Activated T-helper 2 cell treated with anti-CD3 and anti-CD28 coated beads, Interferon-gamma antibody, Interleukin-2, Interleukin-4, amounts not matched to agents 10 μg/mL and 5 μg/mL and 100 μg/mL, durations not matched to agents 14 hours and 24 hours and 36 hours (primary cell): ENCODE measurements around the gene TTC28. TPM values are rescaled to one million over a fixed set of nuclear protein-coding genes. Genes with fewer than 3 reads are reported as not detected.

ENCODE experiments used
- DNase-seq: peaks from one replicate; pipeline ENCODE4 v3.0.0; 2021; ENCODE audit warnings: low spot score
- H3K27ac Mint-ChIP-seq: one replicate; pipeline ENCODE4 v1.8.0; 2021; ENCODE audit warnings: mixed read lengths
- H3K27me3 Mint-ChIP-seq: one replicate; pipeline ENCODE4 v1.8.0; 2021; ENCODE audit warnings: low read depth, mixed read lengths
- H3K36me3 Mint-ChIP-seq: one replicate; pipeline ENCODE4 v1.8.0; 2021; ENCODE audit warnings: low read depth, mixed read lengths
- H3K4me1 Mint-ChIP-seq: one replicate; pipeline ENCODE4 v1.8.0; 2021; ENCODE audit warnings: low read depth, mixed read lengths
- H3K4me3 Mint-ChIP-seq: one replicate; pipeline ENCODE4 v1.8.0; 2021; ENCODE audit warnings: low read depth, mild to moderate bottlenecking, moderate library complexity, mixed read lengths
- H3K9me3 Mint-ChIP-seq: one replicate; pipeline ENCODE4 v1.8.0; 2021; ENCODE audit warnings: mixed read lengths
- intact Hi-C: fragments of 100-400 bp; cut with micrococcal nuclease; formaldehyde crosslinking; loops from one replicate; pipeline ENCODE4 v1.15.1; 2023
- total RNA-seq: library from RNA; stranded (reverse); gene quantifications from 2 replicates; pipeline ENCODE4 v1.2.3, GENCODE V29; 2022

Gene TTC28
- total RNA-seq, 1 donor from 2014 or later, result 0.82 TPM

DNA sequence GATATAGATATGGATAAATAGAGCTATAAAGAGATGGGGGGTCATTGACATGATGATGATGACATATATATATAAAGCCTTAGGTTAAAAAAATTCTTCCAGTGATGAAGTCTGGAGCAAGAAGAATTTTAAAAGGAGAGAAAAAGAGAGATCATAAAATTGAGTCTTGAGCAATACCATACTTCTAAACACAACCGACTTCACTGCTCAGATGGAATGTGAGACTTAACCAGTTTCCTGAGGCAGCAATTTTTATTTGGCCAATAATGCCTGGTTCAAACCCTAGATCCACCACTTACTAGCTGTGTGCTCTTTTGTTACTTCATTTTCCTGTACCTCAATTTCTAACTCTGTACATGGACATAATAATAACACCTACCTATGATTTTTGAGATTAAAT, 229.5 kb downstream of the TTC28 start:
- H3K27me3 Mint-ChIP-seq, result peaks cover 35% of the 10 kb centered on the region
- intact Hi-C loops, result no loop called here
- no peak overlapping the region for H3K27ac Mint-ChIP-seq
- H3K9me3 Mint-ChIP-seq, result no peaks in the 10 kb centered on the region
- H3K36me3 Mint-ChIP-seq, result no peaks in the 10 kb centered on the region
- no peak for DNase-seq
- H3K4me1 Mint-ChIP-seq, result no peaks in the 10 kb centered on the region
- no peak overlapping the region for H3K4me3 Mint-ChIP-seq

DNA sequence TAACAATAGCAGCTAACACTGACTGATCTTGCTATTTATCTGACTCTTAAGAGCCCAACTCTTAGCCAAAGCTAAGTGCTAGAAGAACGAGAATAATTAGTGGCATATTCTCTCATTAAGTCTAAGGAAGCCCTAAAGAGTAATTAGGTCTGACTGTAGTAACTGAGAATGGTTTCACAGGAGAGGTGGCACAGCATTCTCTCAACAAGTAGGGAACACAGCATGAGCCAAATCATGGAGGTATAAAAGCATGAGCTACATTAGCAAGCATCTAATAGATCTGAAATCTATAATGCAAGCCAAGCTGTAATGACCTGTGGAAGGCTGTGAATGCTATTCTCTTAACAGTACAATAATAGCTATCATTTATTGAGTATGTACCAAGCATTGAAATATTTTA, 230.6 kb downstream of the TTC28 start:
- intact Hi-C loops, result loop anchor here (10.0 kb wide), 1 partner anchor 394 kb away; no protein-coding TSS in a partner anchor
- Mint-ChIP-seq H3K27me3 (peaks cover 39% of the 10 kb centered on the region), H3K4me1 (no peaks in the 10 kb centered on the region), H3K27ac (no peak overlapping the region), H3K36me3 (no peaks in the 10 kb centered on the region), H3K4me3 (no peak overlapping the region), H3K9me3 (no peaks in the 10 kb centered on the region)
- DNase-seq, result no peak

DNA sequence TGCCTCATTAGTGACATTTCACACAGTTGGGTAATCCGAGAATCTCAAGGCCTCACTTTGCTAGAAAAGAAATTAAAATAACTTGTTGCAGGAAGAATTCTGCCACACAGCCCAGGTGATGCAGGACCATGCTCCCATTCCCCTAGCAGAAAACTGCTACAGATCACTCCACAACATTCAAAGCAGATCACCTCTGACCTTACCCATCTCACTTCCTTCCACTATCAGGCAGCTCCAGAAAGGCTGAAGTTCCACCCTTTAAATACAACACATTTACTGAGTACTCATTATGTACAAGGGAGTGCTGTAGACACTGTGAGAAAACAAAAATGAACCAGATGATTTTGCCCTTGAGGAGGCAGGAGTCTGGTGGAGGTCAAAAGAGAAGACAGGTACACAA, 231.0 kb downstream of the TTC28 start:
- H3K27me3 Mint-ChIP-seq, result peaks cover 36% of the 10 kb centered on the region
- no peaks in the 10 kb centered on the region for H3K36me3 Mint-ChIP-seq
- intact Hi-C loops, result loop anchor here (10.0 kb wide), 1 partner anchor 394 kb away; no protein-coding TSS in a partner anchor
- no peak for DNase-seq
- no peak overlapping the region for H3K4me3 Mint-ChIP-seq
- H3K4me1 Mint-ChIP-seq, result peaks cover under 1% of the 10 kb centered on the region
- H3K9me3 Mint-ChIP-seq, result no peaks in the 10 kb centered on the region
- H3K27ac Mint-ChIP-seq, result no peak overlapping the region

DNA sequence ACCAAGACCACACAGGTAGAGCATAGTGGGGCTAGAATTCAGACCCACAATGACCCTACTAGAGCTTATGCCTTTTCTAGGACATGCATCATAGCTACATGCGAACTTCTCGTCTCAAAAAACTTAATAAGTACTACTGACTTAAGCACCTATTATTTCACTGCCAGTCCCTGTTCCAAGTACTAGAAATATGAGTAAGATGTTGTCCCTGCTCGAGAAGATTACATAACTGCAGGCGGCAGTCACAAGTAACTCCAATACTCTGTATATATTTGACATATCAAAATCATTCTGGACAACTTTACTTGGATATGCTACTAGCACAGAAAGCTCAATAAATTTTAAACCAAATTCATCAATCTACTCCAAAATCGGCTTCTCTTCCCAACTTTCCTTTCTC, 235.0 kb downstream of the TTC28 start:
- peaks cover 16% of the 10 kb centered on the region for H3K4me1 Mint-ChIP-seq
- no peak overlapping the region for H3K27ac Mint-ChIP-seq
- intact Hi-C loops, result loop anchor here (5.0 to 10.0 kb wide), 2 partner anchors 72 to 390 kb away; no protein-coding TSS in a partner anchor
- H3K4me3 Mint-ChIP-seq, result no peak overlapping the region
- no peaks in the 10 kb centered on the region for H3K9me3 Mint-ChIP-seq
- no peak for DNase-seq
- no peaks in the 10 kb centered on the region for H3K36me3 Mint-ChIP-seq
- H3K27me3 Mint-ChIP-seq, result peaks cover 28% of the 10 kb centered on the region

DNA sequence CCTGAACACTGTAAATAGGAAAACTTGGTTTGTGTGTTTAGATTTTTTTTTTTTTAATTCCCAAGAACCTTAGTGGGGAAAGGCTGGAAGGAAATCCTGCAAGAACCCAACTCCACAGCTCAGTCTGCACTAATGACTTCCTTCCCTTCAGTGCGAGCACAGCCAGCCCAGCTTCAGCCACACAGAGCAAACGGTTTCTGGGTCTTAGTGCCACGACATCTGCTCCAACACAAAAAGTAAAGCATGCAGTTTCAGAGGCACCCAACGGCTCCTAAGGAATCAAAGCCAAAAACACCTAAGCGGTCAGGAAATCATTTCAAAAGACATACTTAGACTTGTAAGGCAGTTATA, 236.1 kb downstream of the TTC28 start:
- DNase-seq, result no peak

DNA sequence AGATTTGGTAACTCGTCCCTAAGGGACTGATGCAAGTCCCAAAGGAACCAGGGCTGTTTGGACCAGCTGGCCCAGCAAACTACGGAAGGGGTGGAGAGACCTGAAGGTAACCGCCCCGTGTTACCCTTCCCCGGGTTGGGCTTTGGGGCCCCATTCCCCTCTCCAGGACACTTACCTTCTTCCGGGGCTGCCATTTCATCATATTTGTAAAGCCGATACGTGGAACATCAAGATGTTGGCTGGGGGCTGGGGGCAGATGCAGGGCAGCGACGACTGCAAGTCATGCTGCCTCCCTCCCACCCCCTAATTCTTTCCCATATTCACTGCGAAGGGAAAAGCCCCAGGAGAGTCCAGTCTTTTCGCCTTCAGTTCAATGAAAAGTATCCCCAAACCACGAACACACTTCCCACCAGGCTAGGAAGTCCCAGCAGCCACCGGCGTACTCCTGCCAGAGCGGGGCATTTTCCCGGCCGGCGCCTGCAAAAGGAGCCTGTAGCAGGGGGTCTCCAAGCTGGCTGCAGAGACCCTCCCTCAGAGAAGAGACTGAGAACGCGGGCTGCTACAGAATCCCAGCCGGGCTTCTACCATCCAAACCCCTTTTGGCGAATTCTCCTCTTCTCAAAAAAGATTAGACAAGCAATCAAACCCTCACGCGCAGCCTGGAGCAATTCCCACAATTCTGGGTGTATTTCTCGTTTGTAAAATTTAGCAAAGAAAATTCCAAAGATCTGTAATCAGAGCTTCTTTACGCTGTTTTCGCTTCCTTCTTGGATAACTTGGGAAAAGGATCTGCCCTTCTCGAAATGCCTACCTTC, 236.7 kb downstream of the TTC28 start:
- intact Hi-C loops, result loop anchor here (2.0 to 10.0 kb wide), 5 partner anchors 46 to 422 kb away; no protein-coding TSS in a partner anchor
- H3K4me1 Mint-ChIP-seq, result peaks cover 16% of the 10 kb centered on the region
- no peak for DNase-seq
- no peaks in the 10 kb centered on the region for H3K36me3 Mint-ChIP-seq
- H3K27ac Mint-ChIP-seq, result no peak overlapping the region
- peak overlapping the region; percentile 78 for H3K4me3 Mint-ChIP-seq
- no peaks in the 10 kb centered on the region for H3K9me3 Mint-ChIP-seq
- H3K27me3 Mint-ChIP-seq, result peaks cover 22% of the 10 kb centered on the region

More for the DNA sequence above, 236.1 kb downstream of the TTC28 start:
- Mint-ChIP-seq H3K4me1 (peaks cover 16% of the 10 kb centered on the region), H3K27ac (no peak overlapping the region), H3K27me3 (peaks cover 22% of the 10 kb centered on the region), H3K36me3 (no peaks in the 10 kb centered on the region), H3K4me3 (peak overlapping the region; percentile 78), H3K9me3 (no peaks in the 10 kb centered on the region)
- intact Hi-C loops, result loop anchor here (2.0 to 10.0 kb wide), 5 partner anchors 47 to 423 kb away; no protein-coding TSS in a partner anchor

DNA sequence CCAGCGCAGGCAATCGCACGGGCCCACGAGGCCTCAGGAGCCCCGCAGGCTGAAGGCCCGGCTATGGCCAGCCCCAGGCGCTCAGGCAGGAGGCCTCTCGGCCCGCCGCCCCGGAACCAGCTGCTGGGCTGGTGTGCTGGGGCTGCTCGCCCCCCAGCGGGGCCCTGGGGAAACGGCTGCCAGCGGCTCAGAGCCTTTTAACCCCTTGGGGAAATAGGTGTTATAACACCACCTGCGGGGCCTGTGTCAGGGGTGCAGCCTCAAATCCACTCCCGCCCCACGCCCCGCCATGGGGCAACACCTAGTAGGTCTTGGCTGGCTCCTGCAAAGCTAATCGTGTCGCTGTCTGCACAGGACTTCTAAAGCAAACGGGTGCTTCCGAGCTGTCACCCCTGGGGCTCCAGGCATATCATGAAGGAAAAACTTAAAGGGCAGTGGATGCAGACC, 237.4 kb downstream of the TTC28 start:
- Mint-ChIP-seq H3K27me3 (peaks cover 22% of the 10 kb centered on the region), H3K4me3 (peak overlapping the region; percentile 78), H3K36me3 (no peaks in the 10 kb centered on the region), H3K9me3 (no peaks in the 10 kb centered on the region), H3K4me1 (peaks cover 16% of the 10 kb centered on the region), H3K27ac (peak overlapping the region; percentile 67)
- DNase-seq, result peak; percentile 74
- intact Hi-C loops, result loop anchor here (2.0 to 10.0 kb wide), 5 partner anchors 45 to 421 kb away; no protein-coding TSS in a partner anchor

DNA sequence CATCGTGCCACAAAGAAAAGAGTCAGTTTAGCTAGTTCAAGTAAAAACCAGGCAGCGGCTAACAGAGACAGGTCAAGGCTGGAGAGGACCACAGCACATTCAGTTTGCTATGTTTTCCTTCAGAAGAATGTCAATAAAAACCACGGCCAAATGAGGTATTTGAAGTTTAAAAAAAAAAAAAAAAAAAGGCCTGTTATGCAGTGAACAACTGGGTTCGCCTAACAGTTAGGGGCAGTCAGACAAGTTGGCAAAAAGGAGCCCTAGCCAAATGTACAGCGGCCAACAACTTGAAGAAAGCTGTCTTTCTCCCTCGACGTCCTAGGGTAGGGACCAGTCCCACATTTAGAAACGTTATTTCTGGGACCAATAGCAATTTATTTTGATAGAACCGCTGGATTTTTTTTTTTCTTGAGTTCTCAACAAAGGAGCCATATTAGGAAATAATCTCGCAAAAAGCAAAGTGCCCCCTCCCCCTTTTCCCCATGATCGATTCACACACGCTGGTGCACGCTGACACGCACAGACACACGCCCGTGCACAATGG, 237.8 kb downstream of the TTC28 start:
- Mint-ChIP-seq H3K27ac (peak overlapping the region; percentile 67), H3K27me3 (peaks cover 20% of the 10 kb centered on the region), H3K9me3 (no peaks in the 10 kb centered on the region), H3K4me3 (peak overlapping the region; percentile 78), H3K36me3 (no peaks in the 10 kb centered on the region), H3K4me1 (peaks cover 16% of the 10 kb centered on the region)
- intact Hi-C loops, result loop anchor here (2.0 to 10.0 kb wide), 5 partner anchors 45 to 421 kb away; no protein-coding TSS in a partner anchor
- DNase-seq, result no peak

DNA sequence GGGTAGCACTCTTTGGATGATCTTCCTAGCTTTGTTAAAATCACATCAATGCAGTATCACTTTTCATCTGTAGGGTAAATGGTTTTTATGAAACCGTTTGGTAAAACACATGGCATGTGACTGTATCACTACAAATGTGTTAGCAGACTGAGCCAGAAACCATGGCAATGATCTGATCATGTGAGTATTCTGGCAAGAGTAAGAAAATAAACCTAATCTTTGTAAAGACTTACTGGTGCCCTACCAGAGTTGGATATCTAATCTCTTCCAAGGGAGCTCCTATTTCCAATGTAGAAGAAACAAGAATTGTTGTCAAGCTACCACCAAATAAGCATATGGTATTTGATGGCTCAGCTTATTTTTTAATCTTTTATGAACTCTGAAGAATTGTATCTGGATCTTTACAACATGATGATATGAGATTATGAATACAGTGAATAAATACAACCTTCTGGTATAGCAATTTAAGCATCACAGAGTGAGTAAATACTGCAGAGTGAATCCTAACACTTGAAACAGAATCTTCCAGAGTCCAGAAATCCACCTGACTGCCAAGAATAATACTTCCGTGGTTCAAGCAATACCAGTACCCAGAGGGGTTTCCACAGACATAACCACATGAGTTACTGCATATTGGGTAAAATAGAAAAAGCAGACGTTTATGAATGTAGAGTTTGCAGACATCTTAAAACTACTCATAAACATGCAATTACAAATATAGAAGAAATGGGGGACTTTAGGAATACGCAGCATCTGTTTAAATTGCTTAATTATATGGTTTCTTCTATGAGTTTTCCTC, 238.8 kb downstream of the TTC28 start:
- Mint-ChIP-seq H3K9me3 (no peaks in the 10 kb centered on the region), H3K27me3 (peaks cover 14% of the 10 kb centered on the region), H3K36me3 (no peaks in the 10 kb centered on the region), H3K4me1 (peaks cover 16% of the 10 kb centered on the region), H3K27ac (no peak overlapping the region), H3K4me3 (no peak overlapping the region)
- intact Hi-C loops, result loop anchor here (5.0 to 10.0 kb wide), 2 partner anchors 68 to 386 kb away; no protein-coding TSS in a partner anchor
- DNase-seq, result no peak

DNA sequence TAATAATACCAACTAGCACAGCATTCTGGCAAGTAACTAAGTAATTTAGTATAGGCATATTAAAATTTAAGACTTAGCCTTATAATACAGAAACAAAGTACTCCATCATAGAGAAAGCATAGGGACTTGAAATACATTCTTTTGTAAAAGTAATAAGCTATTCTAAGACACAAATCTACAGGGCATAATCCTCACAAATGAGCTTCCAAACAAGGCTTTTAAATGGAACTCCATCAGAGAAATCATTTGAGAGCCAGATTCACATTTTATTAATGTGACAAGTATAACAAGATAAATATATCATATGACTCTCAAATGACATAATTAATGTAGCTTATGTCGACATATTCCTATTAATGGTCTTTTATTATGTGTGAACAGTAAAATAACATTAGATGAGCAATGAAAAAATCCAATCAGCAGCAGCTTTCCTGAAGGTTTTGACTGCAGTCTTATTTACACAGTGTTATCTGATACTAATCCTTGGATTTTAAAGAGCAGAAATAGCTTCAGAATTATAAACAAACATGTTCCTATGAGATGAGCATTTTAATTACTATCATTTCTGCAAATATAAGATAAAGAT, 241.4 kb downstream of the TTC28 start:
- no peak for DNase-seq
- Mint-ChIP-seq H3K4me3 (no peak overlapping the region), H3K27me3 (peaks cover 5% of the 10 kb centered on the region), H3K9me3 (no peaks in the 10 kb centered on the region), H3K36me3 (no peaks in the 10 kb centered on the region), H3K4me1 (peaks cover 12% of the 10 kb centered on the region), H3K27ac (no peak overlapping the region)
- intact Hi-C loops, result no loop called here

DNA sequence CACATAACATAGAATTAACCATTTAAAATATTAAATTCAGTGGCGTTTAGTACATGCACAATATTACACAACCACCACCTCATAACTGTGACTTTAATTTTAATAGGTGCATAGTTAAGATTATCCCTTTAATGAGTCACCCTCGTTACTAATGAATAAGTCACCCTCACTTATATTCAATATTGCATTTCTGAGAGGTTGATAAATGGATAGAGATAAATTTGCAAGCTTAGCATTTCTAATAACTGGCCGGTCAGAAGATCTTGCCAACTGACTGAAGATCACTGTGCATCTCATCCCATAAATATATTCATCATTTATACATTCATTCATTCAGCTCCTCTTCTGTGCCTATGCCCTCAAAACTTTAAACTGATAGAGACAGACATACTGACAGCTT, 243.7 kb downstream of the TTC28 start:
- Mint-ChIP-seq H3K27ac (no peak overlapping the region), H3K36me3 (no peaks in the 10 kb centered on the region), H3K27me3 (peaks cover 6% of the 10 kb centered on the region), H3K4me1 (peaks cover 7% of the 10 kb centered on the region), H3K9me3 (no peaks in the 10 kb centered on the region), H3K4me3 (no peak overlapping the region)
- DNase-seq, result no peak
- intact Hi-C loops, result no loop called here

DNA sequence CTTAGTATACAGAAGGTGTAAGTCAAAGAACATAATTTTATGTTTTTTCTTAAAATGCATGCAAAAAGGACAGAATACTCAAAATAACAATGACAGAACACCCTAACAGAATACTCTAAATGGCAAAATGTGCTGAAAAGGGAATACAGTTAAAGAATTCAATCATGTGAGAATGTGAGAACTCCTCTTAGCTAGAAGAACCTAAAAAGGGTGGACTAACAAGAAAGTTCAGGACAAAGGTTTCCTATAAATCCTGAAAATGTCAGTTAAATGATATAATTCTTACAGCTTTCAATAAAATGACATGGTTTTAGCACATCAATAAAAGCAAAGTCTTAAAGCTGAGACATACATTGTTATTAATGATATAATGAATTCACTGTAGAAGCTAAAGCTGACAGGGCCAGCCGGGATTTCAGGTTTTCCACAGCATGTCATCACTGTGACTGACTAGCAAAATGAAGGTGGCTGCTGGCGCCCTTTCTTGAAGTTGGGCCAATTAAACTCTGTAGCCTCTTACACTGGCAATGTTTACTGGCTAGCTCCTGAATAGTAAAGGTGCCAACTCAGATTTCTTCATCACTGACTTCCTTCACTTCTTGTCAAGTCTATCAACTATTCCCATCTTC, 244.4 kb downstream of the TTC28 start:
- no peak for DNase-seq
- Mint-ChIP-seq H3K9me3 (no peaks in the 10 kb centered on the region), H3K27ac (no peak overlapping the region), H3K4me3 (no peak overlapping the region), H3K4me1 (peaks cover 1% of the 10 kb centered on the region), H3K36me3 (no peaks in the 10 kb centered on the region), H3K27me3 (peaks cover 8% of the 10 kb centered on the region)
- intact Hi-C loops, result no loop called here
